SK-N-MC (cell line): ENCODE results near the gene TNFRSF18.

Experiments used
- DNase-seq: peaks from one replicate; pipeline ENCODE4 v3.0.0-alpha.2; 2011; ENCODE audit warnings: low read depth, low spot score
- H3K27ac ChIP-seq: fragments of 200-600 bp; sonication (generic); 2 replicates; pipeline ENCODE4 v1.5.1; 2016; ENCODE audit warnings: mixed run types
- H3K36me3 ChIP-seq: fragments of 200-600 bp; sonication (generic); 2 replicates; pipeline ENCODE4 v1.6.1; 2017; ENCODE audit warnings: antibody characterized with exemption, low read length, mixed read lengths; ENCODE audit not compliant: insufficient read depth
- H3K4me3 ChIP-seq: fragments of 200-600 bp; sonication (generic); 2 replicates; pipeline ENCODE4 v1.5.1; 2016
- H3K9ac ChIP-seq: fragments of 200-600 bp; sonication (generic); 2 replicates; pipeline ENCODE4 v1.8.0; 2017; ENCODE audit warnings: mixed run types, mixed read lengths; ENCODE audit not compliant: insufficient read length
- H3K9me3 ChIP-seq: fragments of 200-600 bp; sonication (generic); 2 replicates; pipeline ENCODE4 v1.6.1; 2017; ENCODE audit warnings: low read depth, mild to moderate bottlenecking, antibody characterized with exemption, low read length, moderate library complexity, mixed read lengths
- EZH2 ChIP-seq: fragments of 200-600 bp; sonication (generic); IDR thresholded peaks from one replicate; pipeline ENCODE4 v1.6.1; 2017; ENCODE audit warnings: antibody characterized with exemption
- FOXP2 ChIP-seq: optimal IDR thresholded peaks from 2 replicates; pipeline ENCODE3; 2011; ENCODE audit warnings: mild to moderate bottlenecking, moderate library complexity; ENCODE audit not compliant: insufficient read depth; ENCODE audit errors: extremely low read length, control extremely low read depth
- POLR2AphosphoS5 ChIP-seq: IDR thresholded peaks from 2 replicates; pipeline ENCODE4 v1.6.1; 2012; ENCODE audit warnings: mild to moderate bottlenecking, low read depth, low read length, borderline replicate concordance

The TNFRSF18 gene

DNA sequence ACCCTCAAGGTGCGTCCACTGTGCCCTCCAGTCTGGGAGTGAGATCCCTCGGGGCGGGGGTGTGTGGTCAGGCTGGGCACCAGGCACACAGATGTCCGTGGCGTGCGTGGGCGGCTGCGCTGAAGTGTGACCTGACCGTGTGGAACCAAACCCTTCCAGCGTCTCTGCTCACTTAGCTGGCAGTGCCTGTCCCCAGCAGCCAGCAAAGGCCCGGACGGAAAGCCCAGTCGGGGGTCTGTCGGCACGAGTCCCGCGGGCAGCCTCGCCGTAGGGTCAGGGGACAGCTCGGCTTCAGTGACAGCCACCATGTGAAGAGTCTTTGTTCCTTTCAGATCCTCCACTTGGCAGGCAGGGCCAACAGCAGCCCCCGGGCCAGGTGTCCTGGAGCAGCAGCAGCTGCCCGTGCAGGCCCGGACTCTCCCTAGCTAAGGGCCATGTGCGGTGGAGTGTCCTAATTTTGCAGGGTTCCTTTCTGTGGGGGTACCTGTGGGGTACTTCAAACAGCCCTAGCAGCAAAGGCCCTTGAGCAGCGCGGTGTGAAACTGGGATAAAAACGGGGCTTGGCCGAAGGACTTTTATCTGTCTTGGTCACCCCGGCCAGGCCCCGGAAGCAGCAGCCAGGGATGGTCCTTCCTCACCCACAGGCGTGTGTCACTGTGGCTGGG is 21.2 kb downstream of the TNFRSF18 start:
- no peak for DNase-seq
- no peak overlapping the region for H3K27ac ChIP-seq
- no peak overlapping the region for H3K9ac ChIP-seq
- H3K4me3 ChIP-seq = no peak overlapping the region
- no peaks in the 10 kb centered on the region for H3K9me3 ChIP-seq
- no peaks in the 10 kb centered on the region for H3K36me3 ChIP-seq
- TF ChIP-seq POLR2AphosphoS5 (no peak), FOXP2 (no peak), EZH2 (no peak)

- Histone ChIP-seq H3K9ac (no peak overlapping the region), H3K36me3 (no peaks in the 10 kb centered on the region), H3K4me3 (no peak overlapping the region), H3K27ac (no peak overlapping the region), H3K9me3 (no peaks in the 10 kb centered on the region)
- DNase-seq = no peak
- no peak for TF ChIP-seq FOXP2
- no peak for TF ChIP-seq EZH2
- TF ChIP-seq POLR2AphosphoS5 = no peak
These were observed 22.3 kb downstream of the TNFRSF18 start for GRCh38 chr1:1183833-1184775.

DNA sequence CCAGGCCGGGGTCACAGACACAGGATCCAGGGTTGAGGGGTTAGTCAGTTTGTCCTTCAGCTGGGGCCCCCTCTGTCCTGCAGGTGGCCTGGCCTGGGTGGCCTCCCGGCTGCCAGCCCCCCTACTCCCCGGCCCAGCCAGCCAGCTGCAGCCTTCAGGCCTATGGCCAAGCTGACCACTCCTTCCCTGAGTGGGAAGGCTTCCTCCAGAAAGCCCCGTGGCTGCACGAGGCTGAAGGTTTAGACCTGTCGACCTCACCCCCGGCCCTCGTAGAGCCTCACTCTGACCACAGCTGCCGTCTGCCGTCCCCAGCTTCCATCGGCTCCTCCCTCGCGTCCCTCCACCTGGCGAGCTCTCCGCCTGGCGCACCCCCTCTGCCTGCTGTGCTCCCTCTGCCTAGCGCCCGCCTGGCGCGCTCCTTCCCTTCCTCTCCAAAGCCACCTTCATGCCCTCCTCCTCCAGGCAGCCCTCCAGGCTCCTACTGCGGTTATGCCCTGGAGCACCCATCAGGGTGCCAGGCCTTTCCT is 23.1 kb downstream of the TNFRSF18 start:
- H3K27ac ChIP-seq = no peak overlapping the region
- H3K9me3 ChIP-seq = no peaks in the 10 kb centered on the region
- no peak for DNase-seq
- TF ChIP-seq POLR2AphosphoS5 = no peak
- no peak for TF ChIP-seq FOXP2
- TF ChIP-seq EZH2 = no peak
- no peak overlapping the region for H3K4me3 ChIP-seq
- H3K36me3 ChIP-seq = no peaks in the 10 kb centered on the region
- H3K9ac ChIP-seq = no peak overlapping the region

GRCh38 chr1:1182491-1183220 is 23.7 kb downstream of the TNFRSF18 start:
- H3K9me3 ChIP-seq = no peaks in the 10 kb centered on the region
- DNase-seq = no peak
- no peak overlapping the region for H3K27ac ChIP-seq
- no peak overlapping the region for H3K4me3 ChIP-seq
- TF ChIP-seq EZH2 (no peak), FOXP2 (no peak), POLR2AphosphoS5 (no peak)
- no peaks in the 10 kb centered on the region for H3K36me3 ChIP-seq
- no peak overlapping the region for H3K9ac ChIP-seq

- no peaks in the 10 kb centered on the region for H3K9me3 ChIP-seq
- H3K9ac ChIP-seq = no peak overlapping the region
- H3K36me3 ChIP-seq = no peaks in the 10 kb centered on the region
- H3K27ac ChIP-seq = no peak overlapping the region
- DNase-seq = no peak
- TF ChIP-seq EZH2 (no peak), FOXP2 (no peak), POLR2AphosphoS5 (no peak)
- H3K4me3 ChIP-seq = no peak overlapping the region
These were observed 24.4 kb downstream of the TNFRSF18 start for GRCh38 chr1:1181938-1182410.

GRCh38 chr1:1181129-1181937 is 25.1 kb downstream of the TNFRSF18 start:
- H3K9ac ChIP-seq = no peak overlapping the region

More at GRCh38 chr1:1181129-1181937, 25.1 kb downstream of the TNFRSF18 start:
- no peaks in the 10 kb centered on the region for H3K9me3 ChIP-seq
- H3K4me3 ChIP-seq = no peak overlapping the region
- no peak for DNase-seq
- H3K36me3 ChIP-seq = no peaks in the 10 kb centered on the region
- TF ChIP-seq EZH2 (no peak), FOXP2 (no peak), POLR2AphosphoS5 (no peak)
- H3K27ac ChIP-seq = no peak overlapping the region
